GM23338 (cell line): Measurements from ENCODE around the gene ADRB2. TPM values are rescaled to one million over a fixed set of nuclear protein-coding genes. Genes with fewer than 3 reads are reported as not detected.

ENCODE experiments used
- ATAC-seq: fragments of 200-7000 bp; cut with Tn5 transposase; 3 replicates; pipeline ENCODE4 v1.9.1; 2020
- DNase-seq: peaks from one replicate; pipeline ENCODE4 v3.0.0-alpha.2; 2015; ENCODE audit warnings: low spot score
- H2AFZ ChIP-seq: fragments of 200-600 bp; sonication (generic); 2 replicates; pipeline ENCODE4 v1.8.0; 2016; ENCODE audit warnings: antibody characterized with exemption, mild to moderate bottlenecking, moderate library complexity
- H3F3A ChIP-seq: fragments of 200-600 bp; sonication (generic); replicated peaks from 2 replicates; pipeline ENCODE4 v1.8.0; 2017; ENCODE audit warnings: antibody characterized with exemption, mixed run types, low read depth
- H3K27ac ChIP-seq: fragments of 200-600 bp; sonication (generic); 2 replicates; pipeline ENCODE4 v1.6.1; 2016; ENCODE audit warnings: low read depth
- H3K27me3 ChIP-seq: fragments of 200-600 bp; sonication (generic); 2 replicates; pipeline ENCODE4 v1.8.0; 2016; ENCODE audit warnings: mild to moderate bottlenecking, mixed run types, moderate library complexity; ENCODE audit not compliant: insufficient read depth
- H3K36me3 ChIP-seq: fragments of 200-600 bp; sonication (generic); 2 replicates; pipeline ENCODE4 v1.8.0; 2016; ENCODE audit warnings: mild to moderate bottlenecking; ENCODE audit not compliant: insufficient read depth
- H3K4me1 ChIP-seq: fragments of 200-600 bp; sonication (generic); 2 replicates; pipeline ENCODE4 v1.8.0; 2016; ENCODE audit warnings: mild to moderate bottlenecking, moderate library complexity; ENCODE audit not compliant: insufficient read depth
- H3K4me2 ChIP-seq: fragments of 200-600 bp; sonication (generic); 2 replicates; pipeline ENCODE4 v1.7.1; 2017; ENCODE audit warnings: mixed run types
- H3K4me3 ChIP-seq: fragments of 200-600 bp; sonication (generic); 2 replicates; pipeline ENCODE4 v1.6.1; 2016; ENCODE audit warnings: mixed run types
- H3K79me2 ChIP-seq: fragments of 200-600 bp; sonication (generic); replicated peaks from 2 replicates; pipeline ENCODE4 v1.8.0; 2017; ENCODE audit warnings: mild to moderate bottlenecking; ENCODE audit not compliant: insufficient read depth
- H3K9me2 ChIP-seq: fragments of 200-600 bp; sonication (generic); 2 replicates; pipeline ENCODE4 v1.8.0; 2017; ENCODE audit not compliant: insufficient read depth
- H4K20me1 ChIP-seq: fragments of 200-600 bp; sonication (generic); replicated peaks from 2 replicates; pipeline ENCODE4 v1.8.0; 2017; ENCODE audit warnings: mild to moderate bottlenecking; ENCODE audit not compliant: insufficient read depth
- H3K27ac Mint-ChIP-seq: 2 replicates; pipeline ENCODE4 v1.8.0; 2020; ENCODE audit warnings: inconsistent platforms, mild to moderate bottlenecking, moderate library complexity, mixed read lengths
- H3K27me3 Mint-ChIP-seq: 3 replicates; pipeline ENCODE4 v1.8.0; 2022; ENCODE audit warnings: low read depth, mild to moderate bottlenecking, moderate library complexity, mixed read lengths, inconsistent platforms; ENCODE audit not compliant: insufficient read depth, poor library complexity
- H3K36me3 Mint-ChIP-seq: 3 replicates; pipeline ENCODE4 v1.8.0; 2021; ENCODE audit warnings: low read depth, mild to moderate bottlenecking, inconsistent platforms, moderate library complexity, mixed read lengths
- H3K4me1 Mint-ChIP-seq: 3 replicates; pipeline ENCODE4 v1.8.0; 2020; ENCODE audit warnings: mild to moderate bottlenecking, inconsistent platforms, mixed read lengths
- H3K4me3 Mint-ChIP-seq: 3 replicates; pipeline ENCODE4 v1.8.0; 2021; ENCODE audit warnings: moderate library complexity, mild to moderate bottlenecking, inconsistent platforms, mixed read lengths
- H3K9me3 Mint-ChIP-seq: 3 replicates; pipeline ENCODE4 v1.8.0; 2020; ENCODE audit warnings: moderate library complexity, mild to moderate bottlenecking, inconsistent platforms, mixed read lengths
- CREB1 ChIP-seq: fragments of 250-450 bp; sonication (Bioruptor Pico); IDR thresholded peaks from 2 replicates; pipeline ENCODE4 v1.5.0; 2020; ENCODE audit warnings: low read depth, mild to moderate bottlenecking, moderate library complexity
- CTCF ChIP-seq, 2 experiments: fragments of 200-600 bp in 1 of 2; sonication (generic) in 1 of 2; conservative IDR thresholded peaks; 2 replicates each; pipeline versions ENCODE4 v1.5.1 to v1.6.1; 2016 to 2017; ENCODE audit warnings: antibody characterized with exemption in 2 of 2, low read depth in 2 of 2, mild to moderate bottlenecking in 2 of 2, moderate library complexity in 1 of 2
- ETS1 ChIP-seq: IDR thresholded peaks from 2 replicates; pipeline ENCODE4 v1.6.1; 2016; ENCODE audit warnings: antibody characterized with exemption
- EZH2 ChIP-seq: fragments of 200-600 bp; sonication (generic); IDR thresholded peaks from one replicate; pipeline ENCODE4 v1.8.0; 2017; ENCODE audit warnings: antibody characterized with exemption, mild to moderate bottlenecking, low read depth; ENCODE audit not compliant: unreplicated experiment
- EZH2phosphoT487 ChIP-seq: fragments of 200-600 bp; sonication (generic); IDR thresholded peaks from one replicate; pipeline ENCODE4 v1.8.1; 2018; ENCODE audit warnings: antibody characterized with exemption; ENCODE audit not compliant: unreplicated experiment
- JUNB ChIP-seq: IDR thresholded peaks from one replicate; pipeline ENCODE4 v1.6.1; 2016; ENCODE audit warnings: antibody characterized with exemption; ENCODE audit not compliant: unreplicated experiment
- NANOG ChIP-seq: IDR thresholded peaks from 2 replicates; pipeline ENCODE4 v1.6.1; 2016; ENCODE audit warnings: antibody characterized with exemption, borderline replicate concordance
- POLR2AphosphoS5 ChIP-seq: IDR thresholded peaks from 2 replicates; pipeline ENCODE4 v1.6.1; 2016; ENCODE audit warnings: antibody characterized with exemption, low read depth
- REST ChIP-seq: IDR thresholded peaks from one replicate; pipeline ENCODE4 v1.6.1; 2018; ENCODE audit warnings: antibody characterized with exemption; ENCODE audit not compliant: unreplicated experiment
- STAT1 ChIP-seq: IDR thresholded peaks from one replicate; pipeline ENCODE4 v1.6.1; 2016; ENCODE audit warnings: antibody characterized with exemption; ENCODE audit not compliant: unreplicated experiment
- ZNF114 ChIP-seq: fragments of 250-450 bp; sonication (Bioruptor Pico); IDR thresholded peaks from 2 replicates; pipeline ENCODE4 v1.5.0; 2020; ENCODE audit warnings: mild to moderate bottlenecking, moderate library complexity
- ZNF331 ChIP-seq: fragments of 250-450 bp; sonication (Bioruptor Pico); IDR thresholded peaks from 2 replicates; pipeline ENCODE4 v1.5.0; 2020; ENCODE audit warnings: low read depth, mild to moderate bottlenecking, moderate library complexity
- ZNF462 ChIP-seq: fragments of 250-450 bp; sonication (Bioruptor Pico); IDR thresholded peaks from 2 replicates; pipeline ENCODE4 v1.5.0; 2020; ENCODE audit warnings: mild to moderate bottlenecking, moderate library complexity
- polyA plus RNA-seq: library from polyadenylated mRNA; unstranded; fragments of >200 nt; fragmentation: Nextera tagmentation; extraction: Ambion mirVana; gene quantifications from 2 replicates; pipeline ENCODE4 v1.2.1, GENCODE V29; 2016
- total RNA-seq: library from RNA; depleted of rRNA; stranded (reverse); fragments of >200 nt; shearing (Covaris generic); gene quantifications from 2 replicates; pipeline ENCODE4 v1.2.3, GENCODE V29; 2014

ADRB2 gene
- total and polyA plus RNA-seq, 2 experiments from 2014 or later: 0.44 to 1.3 TPM

- no peaks in the 10 kb centered on the region for H3K27me3 ChIP-seq
- H2AFZ ChIP-seq: no peak overlapping the region
- ATAC-seq (no peak), DNase-seq (no peak)
- H3K4me1 ChIP-seq: no peaks in the 10 kb centered on the region
- H3F3A ChIP-seq: no peaks in the 10 kb centered on the region
- no peak overlapping the region for H3K27ac ChIP-seq
- Mint-ChIP-seq H3K4me1 (peaks cover 8% of the 10 kb centered on the region), H3K9me3 (no peaks in the 10 kb centered on the region), H3K27ac (no peak overlapping the region), H3K36me3 (no peaks in the 10 kb centered on the region), H3K27me3 (no peaks in the 10 kb centered on the region), H3K4me3 (no peak overlapping the region)
- no peak overlapping the region for H3K4me3 ChIP-seq
- no peak overlapping the region for H3K4me2 ChIP-seq
- no peaks in the 10 kb centered on the region for H4K20me1 ChIP-seq
- TF ChIP-seq REST (no peak), ZNF114 (CRISPR knock-in tag) (no peak), EZH2 (no peak), EZH2phosphoT487 (no peak), ZNF331 (CRISPR knock-in tag) (no peak), NANOG (no peak), CTCF (conservative IDR thresholded peaks at IDR 0.05; ENCODE audit: low read depth in 2 of 2) (no peak), ETS1 (no peak), STAT1 (no peak), JUNB (no peak), CREB1 (CRISPR knock-in tag) (no peak), ZNF462 (CRISPR knock-in tag) (no peak), POLR2AphosphoS5 (no peak)
- H3K36me3 ChIP-seq: no peaks in the 10 kb centered on the region
- H3K79me2 ChIP-seq: no peaks in the 10 kb centered on the region
- no peaks in the 10 kb centered on the region; the same call in 1 of the 2 replicates for H3K9me2 ChIP-seq
These were observed 46.7 kb downstream of the ADRB2 start for GRCh38 chr5:148873120-148873519.
